B cell (primary cell): ENCODE measurements around the gene SHLD1. TPM values are rescaled to one million over a fixed set of nuclear protein-coding genes. Genes with fewer than 3 reads are reported as not detected.

Experiments
- ATAC-seq: fragments of 200-7000 bp; cut with Tn5 transposase; one replicate; pipeline ENCODE4 v1.10.0; 2021; ENCODE audit warnings: low read depth, mild to moderate bottlenecking, moderate number of reproducible peaks, moderate library complexity
- CTCF ChIA-PET: fragments of 350-600 bp; sonication (Branson Sonifier 250); formaldehyde crosslinking; loops from one replicate; lab custom pipeline; 2021; ENCODE audit warnings: antibody characterized with exemption, inconsistent platforms; lab: Charles Lee
- POLR2A ChIA-PET: fragments of 350-600 bp; sonication (Branson Sonifier 250); formaldehyde crosslinking; loops from one replicate; lab custom pipeline; 2021; ENCODE audit warnings: antibody characterized with exemption; lab: Charles Lee
- DNase-seq: peaks from one replicate; pipeline ENCODE4 v3.0.0; 2013
- H2AFZ ChIP-seq: 2 replicates; pipeline ENCODE4 v1.6.1; 2012; ENCODE audit warnings: mild to moderate bottlenecking, low read depth, low read length; ENCODE audit not compliant: insufficient read depth, poor library complexity, severe bottlenecking
- H3K27ac ChIP-seq, 2 donors: 1 replicate in 1 of 2; 2 replicates in 1 of 2; pipeline ENCODE4 v1.5.1; 2012 to 2013; ENCODE audit warnings: low read length in 2 of 2, mild to moderate bottlenecking in 2 of 2, moderate library complexity in 1 of 2
- H3K27me3 ChIP-seq, 4 experiments: fragments of 200-600 bp in 1 of 4; sonication (generic) in 1 of 4; replicated peaks in 1 of 4; 1 replicate in 2 of 4; 2 replicates in 2 of 4; pipeline versions ENCODE4 v1.6.1 to v1.7.0; 2013 to 2016; ENCODE audit warnings: low read length in 3 of 4, mild to moderate bottlenecking in 2 of 4, mixed read lengths in 1 of 4, moderate library complexity in 1 of 4; ENCODE audit not compliant: insufficient read depth in 4 of 4, control insufficient read depth in 3 of 4; ENCODE audit errors: control extremely low read depth in 1 of 4
- H3K36me3 ChIP-seq, 2 experiments: replicated peaks in 1 of 2; 1 replicate in 1 of 2; 2 replicates in 1 of 2; pipeline versions ENCODE4 v1.6.1 to v1.7.1; 2013; ENCODE audit warnings: low read length in 1 of 2; ENCODE audit not compliant: insufficient read depth in 2 of 2, control insufficient read depth in 1 of 2; ENCODE audit errors: control extremely low read depth in 1 of 2, extremely low read depth in 1 of 2
- H3K4me1 ChIP-seq, 2 donors: fragments of 200-600 bp in 1 of 2; sonication (generic) in 1 of 2; 1 replicate in 1 of 2; 2 replicates in 1 of 2; pipeline versions ENCODE4 v1.5.1 to v1.6.1; 2013 to 2017; ENCODE audit warnings: low read length in 2 of 2; ENCODE audit not compliant: control insufficient read depth in 2 of 2, insufficient read depth in 2 of 2
- H3K4me2 ChIP-seq: replicated peaks from 2 replicates; pipeline ENCODE3; 2012; ENCODE audit warnings: mild to moderate bottlenecking, low read depth, low read length; ENCODE audit not compliant: poor library complexity, severe bottlenecking
- H3K4me3 ChIP-seq, 5 experiments: fragments of 200-600 bp in 1 of 5; sonication (generic) in 1 of 5; 1 replicate in 3 of 5; 2 replicates in 2 of 5; pipeline versions ENCODE4 v1.5.1 to v1.7.0; 2011 to 2016; ENCODE audit warnings: low read length in 4 of 5, mild to moderate bottlenecking in 4 of 5, low read depth in 2 of 5, control low read depth in 1 of 5, moderate library complexity in 1 of 5; ENCODE audit not compliant: insufficient read depth in 1 of 5; ENCODE audit errors: control extremely low read depth in 1 of 5, extremely low read depth in 1 of 5
- H3K79me2 ChIP-seq: fragments of 200-600 bp; sonication (generic); one replicate; pipeline ENCODE4 v1.6.0; 2016; ENCODE audit warnings: low read length; ENCODE audit not compliant: control insufficient read depth, insufficient read depth
- H3K9ac ChIP-seq: fragments of 200-600 bp; sonication (generic); 2 replicates; pipeline ENCODE4 v1.6.1; 2017; ENCODE audit warnings: mild to moderate bottlenecking, low read length, moderate library complexity
- H3K9me3 ChIP-seq, 3 donors: one replicate each; pipeline versions ENCODE4 v1.6.1 to v1.7.1; 2013; ENCODE audit warnings: low read length in 2 of 3; ENCODE audit not compliant: control insufficient read depth in 2 of 3, insufficient read depth in 1 of 3; ENCODE audit errors: control extremely low read depth in 1 of 3
- H4K20me1 ChIP-seq: 2 replicates; pipeline ENCODE4 v1.6.0; 2012; ENCODE audit warnings: mild to moderate bottlenecking, low read length; ENCODE audit not compliant: insufficient read depth, control insufficient read depth, poor library complexity, severe bottlenecking
- H3K27ac Mint-ChIP-seq: one replicate; pipeline ENCODE4 v1.8.0; 2021; ENCODE audit warnings: mixed read lengths
- H3K27me3 Mint-ChIP-seq: one replicate; pipeline ENCODE4 v1.8.0; 2021; ENCODE audit warnings: mixed read lengths
- H3K4me1 Mint-ChIP-seq: one replicate; pipeline ENCODE4 v1.8.0; 2021; ENCODE audit warnings: mixed read lengths
- H3K4me3 Mint-ChIP-seq: one replicate; pipeline ENCODE4 v1.8.0; 2021; ENCODE audit warnings: mixed read lengths
- H3K9me3 Mint-ChIP-seq: one replicate; pipeline ENCODE4 v1.8.0; 2022; ENCODE audit warnings: mixed read lengths; ENCODE audit not compliant: insufficient read depth
- EZH2 ChIP-seq: IDR thresholded peaks from 2 replicates; pipeline ENCODE4 v1.6.1; 2012; ENCODE audit warnings: borderline replicate concordance, low read depth, mild to moderate bottlenecking, moderate library complexity, low read length; ENCODE audit not compliant: insufficient read depth, poor library complexity, severe bottlenecking
- WGBS: methylation state at CpG from one replicate; pipeline ENCODE4 v1.1.5; 2013; ENCODE audit warnings: missing lambda C conversion rate; ENCODE audit not compliant: insufficient coverage; 5-methylcytosine and 5-hydroxymethylcytosine counted together
- intact Hi-C: fragments of 100-400 bp; cut with micrococcal nuclease; formaldehyde crosslinking; loops from one replicate; pipeline ENCODE4 v1.10.0; 2022
- polyA plus RNA-seq: library from polyadenylated mRNA; depleted of rRNA; stranded (reverse); fragments of >200 nt; gene quantifications from 2 replicates; pipeline ENCODE4 v1.2.3, GENCODE V29; 2012
- total RNA-seq, 2 donors: library from RNA; stranded (reverse); fragments of 120-200 nt in 1 of 2; gene quantifications; 1 replicate in 1 of 2; 2 replicates in 1 of 2; pipeline versions ENCODE4 v1.2.3 to v1.2.4, GENCODE V29; 2013 to 2022
- TF ChIP-seq, protein P1 (sequence below): fragments of 200-600 bp; IDR thresholded peaks from one replicate; pipeline ENCODE4 v1.8.0; 2022; ENCODE audit warnings: antibody characterized with exemption, mild to moderate bottlenecking

The SHLD1 gene
- total and polyA plus RNA-seq, 2 donors (not counting 1 experiment from before 2014, with no cell fraction given): 15.4 to 18.5 TPM

- no peaks in the 10 kb centered on the region for H3K4me1 ChIP-seq
- CTCF ChIA-PET: no interaction called here
- no peaks in the 10 kb centered on the region for H3K36me3 ChIP-seq
- no peak overlapping the region for H3K4me2 ChIP-seq
- TF ChIP-seq, protein P1, sequence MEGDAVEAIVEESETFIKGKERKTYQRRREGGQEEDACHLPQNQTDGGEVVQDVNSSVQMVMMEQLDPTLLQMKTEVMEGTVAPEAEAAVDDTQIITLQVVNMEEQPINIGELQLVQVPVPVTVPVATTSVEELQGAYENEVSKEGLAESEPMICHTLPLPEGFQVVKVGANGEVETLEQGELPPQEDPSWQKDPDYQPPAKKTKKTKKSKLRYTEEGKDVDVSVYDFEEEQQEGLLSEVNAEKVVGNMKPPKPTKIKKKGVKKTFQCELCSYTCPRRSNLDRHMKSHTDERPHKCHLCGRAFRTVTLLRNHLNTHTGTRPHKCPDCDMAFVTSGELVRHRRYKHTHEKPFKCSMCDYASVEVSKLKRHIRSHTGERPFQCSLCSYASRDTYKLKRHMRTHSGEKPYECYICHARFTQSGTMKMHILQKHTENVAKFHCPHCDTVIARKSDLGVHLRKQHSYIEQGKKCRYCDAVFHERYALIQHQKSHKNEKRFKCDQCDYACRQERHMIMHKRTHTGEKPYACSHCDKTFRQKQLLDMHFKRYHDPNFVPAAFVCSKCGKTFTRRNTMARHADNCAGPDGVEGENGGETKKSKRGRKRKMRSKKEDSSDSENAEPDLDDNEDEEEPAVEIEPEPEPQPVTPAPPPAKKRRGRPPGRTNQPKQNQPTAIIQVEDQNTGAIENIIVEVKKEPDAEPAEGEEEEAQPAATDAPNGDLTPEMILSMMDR: no peak
- no peak for TF ChIP-seq EZH2
- no peaks in the 10 kb centered on the region for H3K79me2 ChIP-seq
- WGBS: 60% methylated on average over 3 of the region's 5 CpGs
- H3K27ac ChIP-seq: no peak overlapping the region
- no peaks in the 10 kb centered on the region for H4K20me1 ChIP-seq
- Mint-ChIP-seq H3K4me1 (no peaks in the 10 kb centered on the region), H3K9me3 (peaks cover 4% of the 10 kb centered on the region), H3K27ac (no peak overlapping the region), H3K4me3 (no peak overlapping the region), H3K27me3 (peaks cover 38% of the 10 kb centered on the region)
- H2AFZ ChIP-seq: no peak overlapping the region
- H3K9me3 ChIP-seq: peaks cover 0 to 10% (median 0%) of the 10 kb centered on the region in 3 donors
- intact Hi-C loops: no loop called here
- no peak for DNase-seq
- no peak overlapping the region for H3K9ac ChIP-seq
- POLR2A ChIA-PET: no interaction called here
- H3K27me3 ChIP-seq: peaks cover 0 to 20% (median 5%) of the 10 kb centered on the region in 4 experiments
- no peak for ATAC-seq
- no peak overlapping the region for H3K4me3 ChIP-seq
These were observed 23.1 kb upstream of the SHLD1 start for GRCh38 chr20:5727018-5727515.

- peaks cover 55% of the 10 kb centered on the region for H3K27me3 Mint-ChIP-seq
These were observed 20.9 kb upstream of the SHLD1 start for GRCh38 chr20:5729348-5729747.

More at GRCh38 chr20:5729348-5729747, 20.9 kb upstream of the SHLD1 start:
- H3K4me3 ChIP-seq: no peak overlapping the region
- Mint-ChIP-seq H3K4me3 (no peak overlapping the region), H3K4me1 (no peaks in the 10 kb centered on the region), H3K9me3 (peaks cover 4% of the 10 kb centered on the region), H3K27ac (no peak overlapping the region)
- no peaks in the 10 kb centered on the region for H3K4me1 ChIP-seq
- TF ChIP-seq, protein P1: no peak
- no peak for TF ChIP-seq EZH2
- H3K27ac ChIP-seq: no peak overlapping the region
- H3K9me3 ChIP-seq: peaks cover 0 to 17% (median 0%) of the 10 kb centered on the region in 3 donors
- no peak overlapping the region for H3K9ac ChIP-seq
- intact Hi-C loops: no loop called here
- no peak overlapping the region for H2AFZ ChIP-seq
- ChIA-PET POLR2A (interaction anchor here (0.6 kb wide), 1 partner anchor 15 kb away, joined by 4 read pairs; no protein-coding TSS in a partner anchor), CTCF (interaction anchor here (1.2 kb wide), 1 partner anchor 39 kb away, joined by 4 read pairs; no protein-coding TSS in a partner anchor)
- no peak overlapping the region for H3K4me2 ChIP-seq
- H4K20me1 ChIP-seq: no peaks in the 10 kb centered on the region
- H3K27me3 ChIP-seq: peaks cover 0 to 37% (median 16%) of the 10 kb centered on the region in 4 experiments
- WGBS: 100% methylated on average over 1 of the region's 2 CpGs
- ATAC-seq: no peak
- no peak for DNase-seq
- H3K79me2 ChIP-seq: no peaks in the 10 kb centered on the region
- H3K36me3 ChIP-seq: no peaks in the 10 kb centered on the region
